Retinal pigment epithelial cell (primary cell): Measurements from ENCODE around the gene PIN1.
A peak's percentile ranks its signal among the peaks of the same experiment; 100 is the strongest.
"Not testable (repeated sequence)": the region's sequence is repeated elsewhere in the genome, so short reads cannot be mapped to it uniquely, and the experiment has no call there.

Experiments used
- DNase-seq: peaks from one replicate; pipeline ENCODE4 v3.0.0-alpha.2; 2010; ENCODE audit warnings: low read depth
- H3K4me3 ChIP-seq: 2 replicates; pipeline ENCODE4 v1.5.1; 2011; ENCODE audit warnings: mild to moderate bottlenecking, low read length, control low read depth, moderate library complexity
- CTCF ChIP-seq: conservative IDR thresholded peaks from 2 replicates; pipeline ENCODE4 v1.5.1; 2011; ENCODE audit warnings: low read depth, low read length, control low read depth, inconsistent platforms

The PIN1 gene

DNA sequence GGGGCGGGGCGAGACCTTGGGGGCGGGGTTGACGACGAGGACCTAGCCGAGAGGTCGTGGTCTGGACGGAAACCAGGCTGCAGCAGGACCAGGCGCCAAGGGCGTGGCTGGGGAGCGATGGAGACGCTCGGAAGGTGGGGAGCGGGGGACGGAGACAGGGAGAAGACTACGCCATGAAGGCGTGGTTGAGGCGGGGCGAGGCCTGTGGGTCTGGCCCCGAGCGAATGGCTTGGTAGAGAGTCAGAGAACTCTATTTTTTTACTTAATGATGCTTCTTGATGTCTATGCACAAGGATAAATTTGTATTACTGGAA, 15.6 kb upstream of the PIN1 start:
- H3K4me3 ChIP-seq, result peak overlapping the region; percentile 50
- no peak for TF ChIP-seq CTCF
- DNase-seq, result no peak

DNA sequence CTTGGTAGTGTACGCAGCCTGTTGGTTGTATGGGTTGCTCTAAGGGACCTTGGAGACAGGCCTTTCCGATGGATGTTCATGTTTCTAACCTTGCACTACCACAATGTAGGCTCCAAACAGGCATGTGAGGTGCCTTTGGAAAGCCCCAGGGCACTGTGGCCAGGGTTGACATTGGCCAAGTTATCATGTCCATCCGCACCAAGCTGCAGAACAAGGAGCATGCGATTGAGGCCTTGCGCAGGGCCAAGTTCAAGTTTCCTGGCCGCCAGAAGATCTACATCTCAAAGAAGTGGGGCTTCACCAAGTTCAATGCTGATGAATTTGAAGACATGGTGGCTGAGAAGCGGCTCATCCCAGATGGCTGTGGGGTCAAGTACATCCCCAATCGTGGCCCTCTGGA, 15.1 kb upstream of the PIN1 start:
- H3K4me3 ChIP-seq, DNase-seq: not testable (repeated sequence)

- no peak for DNase-seq
- no peak for TF ChIP-seq CTCF
These were observed 11.3 kb upstream of the PIN1 start for GRCh38 chr19:9823816-9824215.

GRCh38 chr19:9827289-9828238, 7.6 kb upstream of the PIN1 start, which contains the start of gene UBL5:
UBL5 (plus strand) TSS chr19:9827918; CDS start chr19:9828338, 420 bp downstream.
- no peak for TF ChIP-seq CTCF
- DNase-seq, result peak; percentile 49
- peak within 1 kb of the TSS; percentile 94 for H3K4me3 ChIP-seq

More at GRCh38 chr19:9823816-9824215, 11.3 kb upstream of the PIN1 start:
- no peak overlapping the region for H3K4me3 ChIP-seq

DNA sequence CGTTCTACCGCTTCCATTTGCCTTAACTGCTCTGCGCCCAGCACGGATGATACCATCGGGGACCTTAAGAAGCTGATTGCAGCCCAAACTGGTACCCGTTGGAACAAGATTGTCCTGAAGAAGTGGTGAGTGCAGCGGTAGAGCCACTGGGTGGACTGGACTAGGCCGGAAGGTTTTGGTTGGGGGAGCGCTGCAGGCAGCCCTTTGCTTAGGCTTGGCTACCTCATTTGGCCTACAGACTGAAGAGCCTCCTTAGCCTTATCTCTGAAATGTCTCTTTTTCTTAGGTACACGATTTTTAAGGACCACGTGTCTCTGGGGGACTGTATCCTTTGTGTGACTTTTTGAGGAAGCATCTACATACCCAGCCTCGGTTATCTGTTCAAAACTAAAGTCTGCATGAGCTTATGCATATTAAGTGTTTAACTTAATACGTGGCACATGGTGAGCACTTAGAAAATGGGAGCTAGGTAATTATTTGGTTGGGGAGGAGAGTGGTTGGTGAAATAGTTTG, 6.5 kb upstream of the PIN1 start:
- peak overlapping the region; percentile 94 for H3K4me3 ChIP-seq
- DNase-seq, result no peak
- TF ChIP-seq CTCF, result no peak

DNA sequence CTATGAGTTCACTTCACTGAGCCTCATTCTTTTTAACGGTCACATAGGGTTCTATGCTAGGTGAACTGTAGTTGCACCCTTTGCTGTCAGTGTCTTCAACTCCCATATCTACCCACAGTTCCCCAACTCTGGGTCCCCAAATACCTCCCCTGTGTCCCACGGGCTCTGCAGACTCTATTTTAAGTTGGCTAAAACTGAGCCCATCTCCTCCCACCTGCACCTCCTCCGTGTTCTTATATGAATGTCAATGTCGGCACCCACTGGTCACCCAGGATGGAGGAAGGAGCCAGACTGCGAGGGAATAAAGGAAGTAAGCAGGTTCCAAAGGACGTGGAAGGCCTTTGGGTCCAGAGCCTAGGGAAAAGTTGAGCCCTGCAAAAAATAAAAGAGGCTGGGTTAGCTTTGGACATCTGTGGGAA, 802 bp upstream of the PIN1 start:
- no peak for DNase-seq
- TF ChIP-seq CTCF, result no peak
- peak overlapping the region; percentile 81 for H3K4me3 ChIP-seq

- TF ChIP-seq CTCF, result no peak
- DNase-seq, result no peak
- H3K4me3 ChIP-seq, result peak overlapping the region; percentile 82
These were observed 410 bp downstream of the PIN1 start for GRCh38 chr19:9835507-9835949.
